Muscle of leg (tissue), 11 donors: ENCODE measurements around the gene TSPAN3. TPM values are rescaled to one million over a fixed set of nuclear protein-coding genes. Genes with fewer than 3 reads are reported as not detected.

Experiments used
- DNase-seq: peaks from one replicate; pipeline ENCODE4 v3.0.0; 2013
- H3K27ac ChIP-seq: one replicate; pipeline ENCODE4 v1.5.1; 2013; ENCODE audit warnings: mild to moderate bottlenecking, low read length, control low read depth
- H3K27me3 ChIP-seq: one replicate; pipeline ENCODE4 v1.6.1; 2013; ENCODE audit warnings: low read length; ENCODE audit not compliant: control insufficient read depth, insufficient read depth
- H3K36me3 ChIP-seq: one replicate; pipeline ENCODE4 v1.6.1; 2013; ENCODE audit warnings: low read length; ENCODE audit not compliant: control insufficient read depth, insufficient read depth
- H3K4me1 ChIP-seq: one replicate; pipeline ENCODE4 v1.6.1; 2013; ENCODE audit warnings: low read length; ENCODE audit not compliant: control insufficient read depth, insufficient read depth
- H3K4me3 ChIP-seq: one replicate; pipeline ENCODE4 v1.5.1; 2013; ENCODE audit warnings: low read length, control low read depth
- H3K9me3 ChIP-seq: replicated peaks from 2 replicates; pipeline ENCODE4 v1.6.1; 2013; ENCODE audit warnings: low read depth, low read length; ENCODE audit not compliant: control insufficient read depth
- WGBS: methylation state at CpG from one replicate; pipeline ENCODE4 v1.1.5; 2013; ENCODE audit warnings: missing lambda C conversion rate; ENCODE audit not compliant: insufficient coverage; 5-methylcytosine and 5-hydroxymethylcytosine counted together
- polyA plus RNA-seq, 8 donors: library from polyadenylated mRNA; unstranded; fragments of 120-200 nt; gene quantifications; one replicate each; pipeline versions ENCODE4 v1.2.1 to v1.2.3, GENCODE V29; 2013; ENCODE audit warnings: inconsistent platforms in 1 of 8, low replicate concordance in 1 of 8; ENCODE audit not compliant: insufficient read length in 8 of 8, insufficient read depth in 1 of 8
- total RNA-seq: library from RNA; stranded (reverse); fragments of 120-200 nt; gene quantifications from one replicate; pipeline ENCODE4 v1.2.4, GENCODE V29; 2013

TSPAN3 gene
- total and polyA plus RNA-seq, 9 donors: 343 to 425 (median 398) TPM

DNA sequence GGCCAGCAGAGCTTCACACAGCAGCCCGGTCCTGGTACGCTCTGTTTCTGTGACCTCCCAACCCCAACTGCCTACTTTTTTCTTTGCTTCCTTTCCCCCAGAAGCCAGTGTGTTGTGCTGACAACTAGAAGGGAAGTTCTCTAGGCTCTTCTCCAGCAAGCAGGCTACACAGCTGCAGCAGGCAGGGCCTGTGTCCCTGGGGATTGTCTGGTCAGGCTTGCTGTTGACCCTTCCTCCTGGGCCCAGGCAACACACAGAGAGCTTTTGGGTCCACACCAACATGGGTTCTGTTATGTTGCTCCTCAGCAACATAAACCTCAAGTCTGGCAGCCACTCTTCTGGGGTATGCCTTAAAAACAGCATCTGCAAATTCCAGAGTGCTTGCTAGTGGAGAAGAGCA is 36.2 kb upstream of the TSPAN3 start:
- H3K27me3 ChIP-seq: no peaks in the 10 kb centered on the region
- peaks cover 9% of the 10 kb centered on the region for H3K36me3 ChIP-seq
- H3K4me3 ChIP-seq: no peak overlapping the region
- H3K27ac ChIP-seq: peak overlapping the region; percentile 74
- peaks cover 25% of the 10 kb centered on the region for H3K4me1 ChIP-seq
- WGBS: no CpG with 5 or more reads among the region's 2 CpGs
- DNase-seq: peak; percentile 89
- H3K9me3 ChIP-seq: no peaks in the 10 kb centered on the region

GRCh38 chr15:77104155-77104554 is 33.2 kb upstream of the TSPAN3 start:
- H3K36me3 ChIP-seq: peaks cover 3% of the 10 kb centered on the region
- H3K27ac ChIP-seq: no peak overlapping the region
- DNase-seq: peak; percentile 58
- peaks cover 18% of the 10 kb centered on the region for H3K4me1 ChIP-seq
- H3K27me3 ChIP-seq: no peaks in the 10 kb centered on the region
- H3K9me3 ChIP-seq: no peaks in the 10 kb centered on the region
- H3K4me3 ChIP-seq: no peak overlapping the region
- 53% methylated on average over 2 of the region's 3 CpGs for WGBS

DNA sequence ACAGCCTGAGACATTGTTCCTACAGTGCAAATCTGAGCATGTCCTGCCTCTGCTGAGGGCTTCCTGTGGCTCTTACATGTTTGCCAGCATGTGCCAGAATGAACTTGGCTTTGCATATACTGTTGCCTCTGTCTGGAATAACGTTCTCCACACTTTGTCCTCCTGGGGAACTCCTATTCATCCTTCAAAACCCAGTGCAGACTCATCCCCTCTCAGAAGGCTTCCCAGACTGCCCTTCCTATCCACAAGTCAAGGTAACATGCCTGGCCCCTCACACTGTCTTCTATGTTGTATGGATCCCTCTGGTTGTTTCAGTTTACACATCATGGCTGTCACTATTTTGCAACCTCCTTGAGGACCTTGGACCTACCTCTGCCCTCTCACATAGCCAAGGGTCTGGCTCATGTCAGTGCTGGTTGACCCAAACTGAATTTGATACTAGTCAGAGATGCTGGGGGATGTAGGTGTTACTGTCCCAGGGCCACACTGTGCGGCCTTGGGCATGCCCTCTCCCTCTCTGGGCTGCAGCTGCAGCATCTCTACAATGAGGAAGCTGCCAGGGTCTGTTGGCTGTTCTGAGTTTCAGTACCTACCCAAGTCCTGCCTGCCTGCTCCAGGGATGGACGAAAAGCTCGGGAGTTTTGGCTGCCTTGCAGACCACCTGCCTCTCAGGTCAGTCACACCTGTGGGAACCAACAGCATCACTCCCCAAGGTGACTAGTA is 29.0 kb upstream of the TSPAN3 start:
- Histone ChIP-seq H3K36me3 (no peaks in the 10 kb centered on the region), H3K4me3 (no peak overlapping the region), H3K27ac (no peak overlapping the region), H3K4me1 (peaks cover 6% of the 10 kb centered on the region), H3K27me3 (no peaks in the 10 kb centered on the region), H3K9me3 (no peaks in the 10 kb centered on the region)
- DNase-seq: no peak
- WGBS: 92% methylated on average over 1 of the region's 4 CpGs

- no peaks in the 10 kb centered on the region for H3K27me3 ChIP-seq
- no peaks in the 10 kb centered on the region for H3K9me3 ChIP-seq
- H3K4me3 ChIP-seq: no peak overlapping the region
- WGBS: 90% methylated on average over 4 of the region's 4 CpGs
- no peaks in the 10 kb centered on the region for H3K36me3 ChIP-seq
- DNase-seq: no peak
- H3K27ac ChIP-seq: no peak overlapping the region
- H3K4me1 ChIP-seq: peaks cover 5% of the 10 kb centered on the region
Measured at GRCh38 chr15:77098572-77098971, 27.7 kb upstream of the TSPAN3 start.

- peaks cover 5% of the 10 kb centered on the region for H3K4me1 ChIP-seq
- H3K36me3 ChIP-seq: no peaks in the 10 kb centered on the region
- H3K4me3 ChIP-seq: no peak overlapping the region
- H3K9me3 ChIP-seq: no peaks in the 10 kb centered on the region
- no peak for DNase-seq
- no CpG with 5 or more reads among the region's 5 CpGs for WGBS
- no peaks in the 10 kb centered on the region for H3K27me3 ChIP-seq
- H3K27ac ChIP-seq: no peak overlapping the region
Measured at GRCh38 chr15:77097921-77098320, 27.0 kb upstream of the TSPAN3 start.

- Histone ChIP-seq H3K4me1 (peaks cover 5% of the 10 kb centered on the region), H3K9me3 (no peaks in the 10 kb centered on the region), H3K27ac (no peak overlapping the region), H3K27me3 (no peaks in the 10 kb centered on the region), H3K36me3 (no peaks in the 10 kb centered on the region), H3K4me3 (no peak overlapping the region)
- DNase-seq: no peak
- 52% methylated on average over 6 of the region's 7 CpGs for WGBS
Measured at GRCh38 chr15:77097248-77097721, 26.4 kb upstream of the TSPAN3 start.

- DNase-seq: no peak
- no peaks in the 10 kb centered on the region for H3K9me3 ChIP-seq
- H3K36me3 ChIP-seq: no peaks in the 10 kb centered on the region
- peaks cover 5% of the 10 kb centered on the region for H3K4me1 ChIP-seq
- no peak overlapping the region for H3K4me3 ChIP-seq
- no peaks in the 10 kb centered on the region for H3K27me3 ChIP-seq
- 65% methylated on average over 5 of the region's 7 CpGs for whole genome bisulfite sequencing
- H3K27ac ChIP-seq: no peak overlapping the region
Measured at GRCh38 chr15:77096541-77096940, 25.6 kb upstream of the TSPAN3 start.

DNA sequence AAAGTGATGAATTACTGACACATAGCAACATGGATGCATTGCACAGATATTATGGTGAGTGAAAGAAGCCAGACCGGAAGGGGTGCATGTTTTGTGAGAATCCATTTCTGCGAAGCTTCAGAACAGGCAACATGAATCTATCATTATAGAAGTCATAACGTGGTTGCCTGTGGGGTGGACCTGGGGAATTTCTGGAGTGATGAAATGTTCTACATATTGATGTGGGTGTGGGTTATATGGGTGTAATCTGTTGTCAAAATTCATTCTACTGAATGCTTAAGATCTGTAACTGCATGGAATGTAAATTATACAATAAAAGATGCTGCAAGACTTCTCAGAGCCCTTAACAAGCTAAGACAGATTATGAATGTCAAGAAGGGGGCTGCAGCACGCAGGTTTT is 25.2 kb upstream of the TSPAN3 start:
- WGBS: 41% methylated on average over 4 of the region's 4 CpGs
- H3K4me1 ChIP-seq: peaks cover 5% of the 10 kb centered on the region

GRCh38 chr15:77094397-77095030 is 23.6 kb upstream of the TSPAN3 start:
- Histone ChIP-seq H3K9me3 (no peaks in the 10 kb centered on the region), H3K4me3 (no peak overlapping the region), H3K4me1 (peaks cover 5% of the 10 kb centered on the region), H3K27me3 (no peaks in the 10 kb centered on the region), H3K27ac (no peak overlapping the region), H3K36me3 (no peaks in the 10 kb centered on the region)
- 60% methylated on average over 4 of the region's 11 CpGs for WGBS
- DNase-seq: no peak

More for the DNA sequence above, 25.2 kb upstream of the TSPAN3 start:
- Histone ChIP-seq H3K9me3 (no peaks in the 10 kb centered on the region), H3K36me3 (no peaks in the 10 kb centered on the region), H3K27ac (no peak overlapping the region), H3K27me3 (no peaks in the 10 kb centered on the region), H3K4me3 (no peak overlapping the region)
- DNase-seq: no peak

GRCh38 chr15:77093436-77093835 is 22.5 kb upstream of the TSPAN3 start:
- Histone ChIP-seq H3K9me3 (no peaks in the 10 kb centered on the region), H3K27ac (no peak overlapping the region), H3K36me3 (no peaks in the 10 kb centered on the region), H3K27me3 (no peaks in the 10 kb centered on the region), H3K4me1 (peaks cover 5% of the 10 kb centered on the region), H3K4me3 (no peak overlapping the region)
- no peak for DNase-seq
- no CpG with 5 or more reads among the region's 1 CpG for WGBS
